ENCODE results near the gene NPAS3. TPM values are rescaled to one million over a fixed set of nuclear protein-coding genes. Genes with fewer than 3 reads are reported as not detected.
"Not testable (repeated sequence)": the region's sequence is repeated elsewhere in the genome, so short reads cannot be mapped to it uniquely, and the experiment has no call there.

NPAS3 gene
- total RNA-seq, 1 donor from 2014 or later = 4.9 TPM

DNA sequence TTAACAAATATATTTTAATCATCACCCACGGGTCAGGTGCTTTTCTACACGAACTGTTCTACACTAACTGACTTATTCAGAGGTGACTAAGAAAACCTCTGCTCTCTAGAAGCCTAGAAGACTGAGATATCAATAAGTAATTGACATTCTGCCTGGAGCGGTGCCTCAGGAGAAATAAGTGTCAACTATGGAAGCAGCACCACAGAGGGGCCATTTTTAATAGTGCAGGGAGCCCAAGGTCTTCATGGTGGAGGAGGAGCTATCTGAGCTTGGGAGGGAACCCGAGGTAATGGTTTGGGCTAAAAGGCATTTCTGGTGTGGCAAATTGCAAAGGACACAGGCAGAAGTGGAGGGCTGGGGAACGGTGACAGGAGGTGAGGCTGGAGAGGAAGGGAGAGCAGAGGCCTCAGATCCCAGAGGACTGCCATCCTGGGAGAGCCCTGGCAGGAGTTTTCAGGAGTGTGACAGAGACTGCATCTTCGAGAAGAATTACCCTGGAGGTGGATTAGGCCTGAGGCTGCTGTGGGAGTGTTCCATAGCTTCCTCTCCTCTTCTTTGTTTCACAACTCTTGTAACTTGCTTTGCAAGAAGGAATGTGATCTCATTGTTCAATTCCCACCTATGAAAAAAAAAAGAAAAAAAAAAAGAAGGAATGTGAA lies 123.1 kb downstream of the NPAS3 start:
- no peak for DNase-seq (ENCODE audit: low spot score)
- intact Hi-C loops (cut with DNase I) = no loop called here

DNA sequence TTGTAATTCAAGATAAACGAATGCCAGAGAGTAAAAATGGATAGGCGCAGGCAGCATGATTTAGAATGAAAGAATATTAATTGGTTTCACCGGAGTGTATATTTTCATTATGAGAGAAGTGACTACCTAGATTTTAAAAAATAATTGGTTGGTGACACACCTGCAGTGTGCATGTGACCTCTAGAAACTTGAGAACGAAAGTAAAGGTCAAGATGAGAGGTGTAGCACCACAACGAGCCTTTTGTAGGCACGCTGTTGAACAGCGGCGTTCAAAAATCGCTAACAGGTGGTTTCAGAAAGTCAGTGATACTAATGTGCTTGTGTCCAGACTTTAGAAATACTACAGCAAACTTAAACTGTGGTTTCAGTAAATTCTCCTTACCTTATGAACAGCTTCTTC lies 123.8 kb downstream of the NPAS3 start:
- DNase-seq (ENCODE audit: low spot score) = no peak
- intact Hi-C loops (cut with DNase I) = no loop called here

GRCh38 chr14:33062881-33063280 lies 124.2 kb downstream of the NPAS3 start:
- intact Hi-C loops (cut with DNase I) = no loop called here

GRCh38 chr14:33063521-33063920 lies 124.8 kb downstream of the NPAS3 start:
- intact Hi-C loops (cut with DNase I) = no loop called here
- no peak for DNase-seq (ENCODE audit: low spot score)

More at GRCh38 chr14:33062881-33063280, 124.2 kb downstream of the NPAS3 start:
- DNase-seq (ENCODE audit: low spot score) = no peak

- intact Hi-C loops (cut with DNase I) = no loop called here
Observed at GRCh38 chr14:33065634-33066033, 127.0 kb downstream of the NPAS3 start.

DNA sequence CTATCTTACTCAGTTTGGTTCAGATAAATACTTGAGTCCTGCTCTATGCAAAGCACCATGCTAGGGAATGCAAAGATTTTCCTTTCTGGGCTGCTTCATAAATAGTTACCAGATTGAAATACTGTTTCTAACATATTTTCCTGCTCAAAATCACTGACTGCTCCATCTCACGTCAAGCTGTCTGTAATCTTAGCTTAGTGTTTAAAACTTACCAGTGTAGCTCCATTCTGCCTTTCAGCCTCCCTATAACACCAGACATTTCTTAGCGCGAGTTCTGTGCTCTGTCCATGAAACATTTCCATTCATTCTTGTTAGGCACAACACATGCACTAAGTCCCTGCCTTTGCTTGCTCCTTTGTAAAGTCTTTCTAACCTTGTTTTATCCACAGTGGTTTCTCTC lies 129.4 kb downstream of the NPAS3 start:
- intact Hi-C loops (cut with DNase I) = no loop called here
- no peak for DNase-seq (ENCODE audit: low spot score)

More at GRCh38 chr14:33065634-33066033, 127.0 kb downstream of the NPAS3 start:
- DNase-seq (ENCODE audit: low spot score) = no peak

- intact Hi-C loops (cut with DNase I) = no loop called here
- no peak for DNase-seq (ENCODE audit: low spot score)
Observed at GRCh38 chr14:33068626-33069025, 129.9 kb downstream of the NPAS3 start.

DNA sequence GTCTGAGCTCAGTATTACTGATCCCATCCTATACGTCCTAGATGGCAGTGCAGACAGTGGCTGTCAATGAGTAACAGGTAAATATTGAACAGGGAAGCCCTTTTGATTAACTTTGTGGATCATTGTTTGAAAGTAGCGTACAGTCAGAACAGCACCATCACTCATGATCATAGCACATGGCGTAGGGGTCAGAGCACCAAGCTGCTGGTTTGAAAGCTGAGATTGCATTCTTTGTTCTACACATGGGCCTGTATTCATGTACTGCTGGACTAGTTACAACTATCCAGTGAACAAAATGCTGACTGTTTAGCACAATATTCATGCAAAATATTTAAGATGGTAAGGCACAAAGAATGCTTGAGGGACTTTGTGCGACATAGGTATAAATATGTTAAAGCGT lies 131.8 kb downstream of the NPAS3 start:
- intact Hi-C loops (cut with DNase I) = no loop called here
- DNase-seq (ENCODE audit: low spot score) = no peak

DNA sequence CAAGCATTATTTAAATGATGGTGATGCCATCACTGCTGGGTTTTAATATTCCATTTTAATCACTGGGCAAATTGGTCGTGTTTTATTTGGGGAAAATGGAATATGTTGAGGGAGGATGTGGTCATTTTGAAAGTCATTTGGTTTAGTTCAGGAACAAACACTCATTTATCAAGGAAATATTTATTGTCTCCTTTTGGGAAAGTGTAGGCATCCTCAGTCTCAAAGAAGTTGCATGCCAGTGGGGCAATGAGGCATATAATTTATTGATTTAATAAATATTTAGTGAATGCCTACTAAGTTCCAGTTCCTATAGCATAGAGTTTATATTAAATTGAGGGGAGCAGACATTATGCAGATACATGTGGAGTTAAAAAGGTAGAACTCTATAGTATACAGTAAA lies 134.3 kb downstream of the NPAS3 start:
- no peak for DNase-seq (ENCODE audit: low spot score)
- intact Hi-C loops (cut with DNase I) = no loop called here

DNA sequence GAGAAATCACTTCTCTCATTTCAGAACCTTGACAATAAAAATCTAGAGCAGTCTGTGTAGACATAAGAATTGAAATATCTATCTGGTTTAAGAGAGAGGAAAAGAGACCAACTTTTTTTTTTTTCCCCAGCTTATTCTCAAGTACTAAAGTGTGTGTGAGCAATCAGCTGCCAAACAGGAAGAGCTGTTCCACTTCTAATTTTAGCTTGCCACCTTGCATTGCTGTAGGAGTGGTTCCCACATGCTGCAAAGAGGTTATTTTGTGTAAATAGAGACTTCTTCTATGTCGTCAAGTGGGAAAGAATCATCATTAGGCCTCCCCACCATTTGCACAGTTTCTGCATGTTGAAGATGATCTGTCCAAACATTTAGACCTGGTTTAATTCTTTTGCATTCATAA lies 142.6 kb downstream of the NPAS3 start:
- intact Hi-C loops (cut with DNase I) = no loop called here
- no peak for DNase-seq (ENCODE audit: low spot score)

DNA sequence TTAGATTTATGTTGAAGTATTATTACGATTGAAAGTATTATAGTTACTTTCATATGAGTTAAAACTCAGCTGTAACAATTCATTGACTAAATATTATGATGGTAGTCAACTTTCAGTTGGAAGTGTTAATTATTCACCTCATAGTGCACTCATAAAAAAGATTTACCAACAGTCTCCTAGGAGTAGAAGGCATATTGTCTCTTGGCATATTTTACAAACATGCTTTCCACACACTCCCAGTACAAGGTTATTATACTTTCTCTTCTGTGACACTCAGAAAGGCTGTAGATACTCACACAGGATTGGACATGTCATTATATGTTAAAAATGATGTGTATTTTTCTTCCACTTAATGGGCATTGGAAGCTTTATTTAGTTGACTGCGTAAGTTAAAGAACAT lies 147.1 kb downstream of the NPAS3 start:
- intact Hi-C loops (cut with DNase I) = no loop called here
- DNase-seq (ENCODE audit: low spot score) = no peak

DNA sequence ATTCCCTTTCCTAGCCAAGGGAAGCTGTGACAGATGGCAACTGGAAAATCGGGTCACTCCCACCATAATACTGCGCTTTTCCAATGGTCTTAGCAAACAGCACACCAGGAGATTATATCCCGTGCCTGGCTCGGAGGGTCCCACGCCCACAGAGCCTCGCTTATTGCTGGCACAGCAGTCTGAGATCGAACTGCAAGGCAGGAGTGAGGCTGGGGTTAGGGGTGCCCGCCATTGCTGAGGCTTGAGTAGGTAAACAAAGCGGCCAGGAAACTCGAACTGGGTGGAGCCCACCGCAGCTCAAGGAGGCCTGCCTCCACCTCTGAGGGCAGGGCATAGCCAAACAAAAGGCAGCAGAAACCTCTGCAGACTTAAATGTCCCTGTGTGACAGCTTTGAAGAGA lies 149.6 kb downstream of the NPAS3 start:
- intact Hi-C loops (cut with DNase I); DNase-seq (ENCODE audit: low spot score): not testable (repeated sequence)

GRCh38 chr14:33098016-33098415 lies 159.3 kb downstream of the NPAS3 start:
- DNase-seq (ENCODE audit: low spot score) = no peak
- intact Hi-C loops (cut with DNase I) = no loop called here

DNA sequence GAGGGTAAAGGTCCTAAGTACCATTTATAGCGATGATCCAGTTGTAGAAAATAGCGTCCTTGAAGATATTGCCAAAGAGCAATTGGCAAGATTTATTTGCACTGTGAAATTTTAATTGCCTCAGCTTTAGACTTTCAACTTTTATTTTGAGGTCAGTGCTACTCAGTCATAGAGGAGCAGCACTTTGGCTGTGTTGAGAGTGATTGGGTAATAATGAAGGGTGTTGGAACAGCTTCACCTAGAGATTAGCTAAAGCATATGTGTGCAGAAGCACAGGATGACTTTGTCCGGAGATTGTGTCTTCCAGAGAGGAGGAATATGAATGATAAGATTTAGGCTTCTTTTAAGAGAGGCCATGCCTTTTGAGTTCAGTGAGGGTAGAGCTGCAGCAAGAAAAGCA lies 164.8 kb downstream of the NPAS3 start:
- DNase-seq (ENCODE audit: low spot score) = no peak

GRCh38 chr14:33103966-33104365 lies 165.3 kb downstream of the NPAS3 start:
- DNase-seq (ENCODE audit: low spot score) = no peak
- intact Hi-C loops (cut with DNase I) = no loop called here

More for the DNA sequence above, 164.8 kb downstream of the NPAS3 start:
- intact Hi-C loops (cut with DNase I) = no loop called here

- peak; percentile 55 for DNase-seq (ENCODE audit: low spot score)
Observed at GRCh38 chr14:33110737-33111443, 172.2 kb downstream of the NPAS3 start.

DNA sequence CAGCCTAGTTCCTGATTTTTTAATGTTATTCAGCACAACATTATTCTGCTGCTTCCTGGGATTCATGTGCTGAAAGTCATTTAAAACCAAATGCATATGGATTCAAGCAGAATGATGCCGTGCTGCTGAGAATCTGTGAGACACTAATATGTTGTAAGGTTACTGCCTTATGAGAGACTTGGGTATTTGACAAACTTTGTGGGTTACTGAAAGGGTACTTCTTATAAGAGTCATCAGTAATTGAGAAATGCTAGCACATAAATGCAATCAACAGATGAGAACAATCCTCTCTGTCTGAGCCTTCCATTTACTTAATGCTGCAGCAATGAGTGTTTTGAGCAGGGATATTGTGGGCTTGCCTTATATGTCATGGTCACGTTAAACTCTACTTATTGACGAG lies 175.7 kb downstream of the NPAS3 start:
- intact Hi-C loops (cut with DNase I) = no loop called here
- no peak for DNase-seq (ENCODE audit: low spot score)

More at GRCh38 chr14:33110737-33111443, 172.2 kb downstream of the NPAS3 start:
- intact Hi-C loops (cut with DNase I) = no loop called here

- intact Hi-C loops (cut with DNase I) = no loop called here
- no peak for DNase-seq (ENCODE audit: low spot score)
Observed at GRCh38 chr14:33118668-33119067, 180.0 kb downstream of the NPAS3 start.

- no peak for DNase-seq (ENCODE audit: low spot score)
- intact Hi-C loops (cut with DNase I) = no loop called here
Observed at GRCh38 chr14:33120341-33120740, 181.7 kb downstream of the NPAS3 start.

GRCh38 chr14:33120966-33121365 lies 182.3 kb downstream of the NPAS3 start:
- intact Hi-C loops (cut with DNase I) = no loop called here
- no peak for DNase-seq (ENCODE audit: low spot score)

GRCh38 chr14:33123281-33123680 lies 184.6 kb downstream of the NPAS3 start:
- DNase-seq (ENCODE audit: low spot score) = no peak
- intact Hi-C loops (cut with DNase I) = no loop called here
